Lower leg skin (tissue), 4 donors: ENCODE data around the gene SNX5. TPM values are rescaled to one million over a fixed set of nuclear protein-coding genes. Genes with fewer than 3 reads are reported as not detected.

Experiments used
- DNase-seq, 2 donors: peaks; one replicate each; pipeline ENCODE4 v3.0.0-alpha.2; 2019; ENCODE audit warnings: low spot score in 2 of 2
- H3K4me3 ChIP-seq: fragments of 200-600 bp; sonication (generic); 2 replicates; pipeline ENCODE4 v1.5.1; 2017; ENCODE audit warnings: mild to moderate bottlenecking, low read depth; ENCODE audit not compliant: poor library complexity, severe bottlenecking
- POLR2A ChIP-seq, 2 donors: fragments of 450-650 bp; IDR thresholded peaks; one replicate each; pipeline ENCODE4 v1.6.1; 2016 to 2017; ENCODE audit warnings: antibody characterized with exemption in 2 of 2, mild to moderate bottlenecking in 1 of 2, moderate library complexity in 1 of 2
- WGBS, 2 donors: methylation state at CpG; one replicate each; pipeline ENCODE4 v1.1.5; 2018; 5-methylcytosine and 5-hydroxymethylcytosine counted together
- intact Hi-C: fragments of 100-400 bp; cut with DNase I; formaldehyde crosslinking; loops from one replicate; pipeline ENCODE4 v1.15.0; 2023; ENCODE audit warnings: low total_unique reads
- total RNA-seq, 4 donors: library from RNA; depleted of rRNA; stranded (reverse); fragments of >200 nt; gene quantifications; one replicate each; pipeline ENCODE4 v1.1.0, GENCODE V29; 2016
- TF ChIP-seq, protein P1 (sequence below), 3 donors: fragments of 450-650 bp; IDR thresholded peaks; one replicate each; pipeline ENCODE4 v1.5.1; 2016; ENCODE audit warnings: antibody characterized with exemption in 3 of 3, mild to moderate bottlenecking in 3 of 3, moderate library complexity in 2 of 3

Gene SNX5
- total RNA-seq, 4 donors from 2014 or later: 44.6 to 70.7 (median 66.0) TPM

DNA sequence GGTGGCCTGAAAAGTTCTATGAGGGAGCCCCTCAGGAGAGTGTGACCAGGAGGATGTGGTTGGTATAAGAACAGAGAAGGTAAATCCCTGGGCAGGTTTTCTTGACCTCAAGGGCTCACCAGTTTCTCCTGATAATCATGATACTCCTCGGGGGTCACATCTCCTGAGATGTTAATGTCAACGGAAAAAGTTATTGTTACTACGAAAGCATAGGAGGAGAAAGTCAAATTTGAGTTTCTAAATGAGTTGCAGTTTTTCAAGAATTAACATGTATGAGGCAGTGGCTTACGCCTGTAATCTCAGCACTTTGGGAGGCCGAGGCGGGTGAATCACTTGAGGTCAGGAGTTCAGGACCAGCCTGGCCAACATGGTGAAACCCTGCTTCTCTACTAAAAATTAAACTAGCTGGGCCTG lies 23.6 kb upstream of the SNX5 start:
- 82 to 83% methylated on average over 6 of the region's 6 CpGs for whole genome bisulfite sequencing, 2 donors
- intact Hi-C loops: no loop called here
- no peak for TF ChIP-seq POLR2A (IDR thresholded peaks at IDR 0.05)
- TF ChIP-seq, protein P1, sequence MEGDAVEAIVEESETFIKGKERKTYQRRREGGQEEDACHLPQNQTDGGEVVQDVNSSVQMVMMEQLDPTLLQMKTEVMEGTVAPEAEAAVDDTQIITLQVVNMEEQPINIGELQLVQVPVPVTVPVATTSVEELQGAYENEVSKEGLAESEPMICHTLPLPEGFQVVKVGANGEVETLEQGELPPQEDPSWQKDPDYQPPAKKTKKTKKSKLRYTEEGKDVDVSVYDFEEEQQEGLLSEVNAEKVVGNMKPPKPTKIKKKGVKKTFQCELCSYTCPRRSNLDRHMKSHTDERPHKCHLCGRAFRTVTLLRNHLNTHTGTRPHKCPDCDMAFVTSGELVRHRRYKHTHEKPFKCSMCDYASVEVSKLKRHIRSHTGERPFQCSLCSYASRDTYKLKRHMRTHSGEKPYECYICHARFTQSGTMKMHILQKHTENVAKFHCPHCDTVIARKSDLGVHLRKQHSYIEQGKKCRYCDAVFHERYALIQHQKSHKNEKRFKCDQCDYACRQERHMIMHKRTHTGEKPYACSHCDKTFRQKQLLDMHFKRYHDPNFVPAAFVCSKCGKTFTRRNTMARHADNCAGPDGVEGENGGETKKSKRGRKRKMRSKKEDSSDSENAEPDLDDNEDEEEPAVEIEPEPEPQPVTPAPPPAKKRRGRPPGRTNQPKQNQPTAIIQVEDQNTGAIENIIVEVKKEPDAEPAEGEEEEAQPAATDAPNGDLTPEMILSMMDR (IDR thresholded peaks at IDR 0.05): no peak

DNA sequence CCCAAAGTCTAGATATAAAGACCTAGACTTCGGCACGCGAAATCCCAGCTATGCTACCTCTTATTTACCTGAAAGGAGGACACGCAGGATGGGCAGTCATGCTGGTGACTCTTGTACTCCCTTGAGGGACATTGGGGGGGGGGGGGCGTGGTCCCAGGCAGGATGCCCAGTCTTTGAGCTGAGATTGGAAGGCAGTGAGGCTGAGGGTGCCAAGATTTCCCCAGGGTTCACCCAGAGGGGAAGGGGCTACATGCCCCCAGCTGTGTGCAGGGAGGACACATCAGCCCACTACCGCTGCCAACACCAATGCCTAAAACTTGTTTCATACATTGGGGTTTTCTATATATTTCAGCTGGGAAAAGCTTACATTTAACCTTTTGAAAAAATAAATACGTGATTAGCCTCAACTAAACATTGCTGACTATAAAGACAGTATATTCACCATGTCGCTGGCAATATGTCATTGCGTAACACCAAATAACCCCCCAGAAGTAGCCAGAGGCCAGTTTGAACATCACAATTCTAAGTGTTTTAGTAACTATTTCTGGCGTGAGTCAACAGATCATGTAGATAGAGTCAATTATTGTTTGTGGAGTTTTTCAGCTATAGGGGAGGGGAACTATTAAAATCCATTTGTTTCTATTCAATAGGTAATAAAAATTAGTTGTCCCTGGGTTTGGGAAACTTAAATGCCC lies 21.8 kb upstream of the SNX5 start:
- intact Hi-C loops: no loop called here
- H3K4me3 ChIP-seq: no peak overlapping the region
- DNase-seq: no peak
- no peak for TF ChIP-seq POLR2A (IDR thresholded peaks at IDR 0.05)
- TF ChIP-seq, protein P1 (IDR thresholded peaks at IDR 0.05): no peak
- WGBS, 2 donors: 82 to 87% methylated on average over 10 of the region's 10 CpGs

More for the DNA sequence above, 23.6 kb upstream of the SNX5 start:
- no peak for DNase-seq
- H3K4me3 ChIP-seq: no peak overlapping the region

DNA sequence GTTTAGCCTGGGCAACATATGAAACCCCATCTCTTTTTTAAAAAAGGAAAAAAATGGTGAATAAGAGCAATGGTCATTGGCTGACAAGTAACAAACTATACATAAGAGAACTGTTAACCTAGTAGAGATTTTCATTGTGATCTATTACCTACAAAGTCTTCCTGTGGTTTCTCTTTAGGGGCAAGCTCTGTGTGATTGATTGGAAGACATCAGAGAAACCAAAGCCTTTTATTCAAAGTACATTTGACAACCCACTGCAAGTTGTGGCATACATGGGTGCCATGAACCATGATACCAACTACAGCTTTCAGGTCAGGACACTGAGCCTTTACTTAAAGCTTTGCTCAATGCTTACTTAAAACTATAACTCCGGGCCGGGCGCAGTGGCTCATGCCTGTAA lies 19.4 kb upstream of the SNX5 start:
- intact Hi-C loops: loop anchor here (1.0 to 10.0 kb wide), 2 partner anchors 27 to 1167 kb away; no protein-coding TSS in a partner anchor
- 84 to 91% methylated on average over 3 of the region's 3 CpGs for WGBS, 2 donors
- no peak overlapping the region for H3K4me3 ChIP-seq
- no peak for TF ChIP-seq POLR2A (IDR thresholded peaks at IDR 0.05)
- TF ChIP-seq, protein P1 (IDR thresholded peaks at IDR 0.05): no peak
- DNase-seq: no peak

DNA sequence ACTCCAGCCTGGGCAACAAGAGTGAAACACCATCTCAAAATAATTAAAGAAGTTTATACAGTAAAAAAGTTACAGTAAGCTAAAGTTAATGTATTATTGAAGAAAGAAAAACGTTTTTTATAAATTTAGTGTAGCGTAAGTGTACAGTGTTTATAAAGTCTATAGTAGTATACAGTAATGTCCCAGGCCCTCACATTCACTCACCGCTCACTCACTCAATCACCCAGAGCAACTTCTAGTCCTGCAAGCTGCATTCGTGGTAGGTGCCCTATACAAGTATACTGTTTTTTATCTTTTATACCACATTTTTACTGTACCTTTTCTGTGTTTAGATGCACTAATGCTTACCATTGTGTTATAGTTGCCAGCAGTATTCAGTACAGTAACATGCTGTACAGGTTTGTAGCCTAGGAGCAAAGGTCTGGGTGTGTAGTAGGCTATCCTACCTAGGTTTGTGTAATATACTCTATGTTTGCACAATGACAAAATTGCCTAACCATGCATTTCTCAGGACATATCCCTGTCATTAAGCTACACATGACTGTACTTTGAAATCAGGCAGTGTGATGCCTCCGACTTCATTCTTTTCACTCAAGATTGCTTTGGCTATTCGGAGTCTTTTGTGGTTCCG lies 16.9 kb upstream of the SNX5 start:
- no peak for TF ChIP-seq POLR2A (IDR thresholded peaks at IDR 0.05)
- TF ChIP-seq, protein P1 (IDR thresholded peaks at IDR 0.05): no peak
- intact Hi-C loops: loop anchor here (10.0 kb wide), 1 partner anchor 1169 kb away; no protein-coding TSS in a partner anchor
- H3K4me3 ChIP-seq: no peak overlapping the region
- DNase-seq: no peak
- WGBS, 2 donors: 91 to 93% methylated on average over 7 of the region's 7 CpGs

DNA sequence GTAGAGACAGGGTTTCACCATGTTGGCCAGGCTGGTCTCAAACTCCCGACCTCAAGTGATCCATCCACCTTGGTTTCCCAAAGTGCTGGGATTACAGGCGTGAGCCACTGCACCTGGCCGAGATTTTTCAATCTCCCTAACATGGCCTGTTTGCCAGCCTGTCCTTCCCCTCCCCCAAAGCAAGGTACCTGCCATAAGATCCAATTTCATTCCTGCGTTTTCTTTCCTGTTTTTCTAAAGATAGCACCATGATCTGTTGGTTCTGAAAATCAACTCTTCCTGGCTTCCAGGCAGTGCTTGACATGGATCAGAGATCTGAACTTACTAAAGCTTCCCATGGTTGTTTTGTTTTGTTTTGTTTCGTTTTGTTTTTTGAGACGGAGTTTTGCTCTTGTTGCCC lies 7.7 kb upstream of the SNX5 start:
- intact Hi-C loops: no loop called here
- no peak overlapping the region for H3K4me3 ChIP-seq
- TF ChIP-seq, protein P1 (IDR thresholded peaks at IDR 0.05): no peak
- no peak for TF ChIP-seq POLR2A (IDR thresholded peaks at IDR 0.05)
- DNase-seq: no peak
- 91 to 93% methylated on average over 6 of the region's 6 CpGs for WGBS, 2 donors
